ENCODE measurements around the gene TACO1.

GRCh38 chr17:63657786-63658185 lies 57.1 kb downstream of the TACO1 start:
- TF ChIP-seq POLR2A (IDR thresholded peaks at IDR 0.05) (no peak), CTCF (IDR thresholded peaks at IDR 0.05) (no peak), POLR2AphosphoS5 (IDR thresholded peaks at IDR 0.05) (no peak)

Measured in suprapubic skin (tissue), 4 donors.